Loucy (cell line): ENCODE results near the gene VIL1.

Source experiments
- EZH2phosphoT487 ChIP-seq: fragments of 200-600 bp; IDR thresholded peaks from 2 replicates; pipeline ENCODE4 v1.6.1; 2018; ENCODE audit warnings: antibody characterized with exemption, mild to moderate bottlenecking, moderate library complexity, borderline replicate concordance
- TF ChIP-seq, protein P1 (sequence below): fragments of 200-600 bp; sonication (generic); conservative IDR thresholded peaks from 2 replicates; pipeline ENCODE4 v1.5.1; 2014; ENCODE audit warnings: mild to moderate bottlenecking, antibody characterized with exemption, low read length

DNA sequence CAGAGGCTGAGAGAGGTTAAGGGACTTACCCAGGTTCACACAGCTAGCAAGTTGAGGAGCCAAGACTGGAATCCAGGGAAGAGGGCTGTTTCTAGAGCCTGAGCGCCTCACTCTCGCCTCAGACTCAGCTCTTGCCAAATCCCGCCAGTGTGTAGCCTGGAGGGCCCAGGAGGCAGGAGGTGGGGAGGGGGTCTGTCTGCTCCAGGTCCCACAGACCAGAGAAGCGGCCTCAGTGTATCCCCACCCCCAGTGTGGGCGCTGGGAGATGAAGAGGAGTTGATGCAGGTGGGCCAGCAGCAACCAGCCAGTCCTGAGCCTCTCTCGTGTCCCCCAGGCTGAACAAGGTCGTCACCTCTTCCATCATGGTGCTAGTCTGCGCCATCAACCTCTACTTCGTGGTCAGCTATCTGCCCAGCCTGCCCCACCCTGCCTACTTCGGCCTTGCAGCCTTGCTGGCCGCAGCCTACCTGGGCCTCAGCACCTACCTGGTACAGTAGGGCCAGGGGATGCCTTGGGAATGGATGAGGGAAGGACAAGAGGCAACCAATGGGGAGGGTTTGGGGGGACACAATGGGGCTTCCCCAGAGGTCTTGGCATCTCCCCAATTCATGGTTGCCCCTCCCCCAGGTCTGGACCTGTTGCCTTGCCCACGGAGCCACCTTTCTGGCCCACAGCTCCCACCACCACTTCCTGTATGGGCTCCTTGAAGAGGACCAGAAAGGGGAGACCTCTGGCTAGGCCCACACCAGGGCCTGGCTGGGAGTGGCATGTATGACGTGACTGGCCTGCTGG, 24.4 kb upstream of the VIL1 start:
- TF ChIP-seq, protein P1, sequence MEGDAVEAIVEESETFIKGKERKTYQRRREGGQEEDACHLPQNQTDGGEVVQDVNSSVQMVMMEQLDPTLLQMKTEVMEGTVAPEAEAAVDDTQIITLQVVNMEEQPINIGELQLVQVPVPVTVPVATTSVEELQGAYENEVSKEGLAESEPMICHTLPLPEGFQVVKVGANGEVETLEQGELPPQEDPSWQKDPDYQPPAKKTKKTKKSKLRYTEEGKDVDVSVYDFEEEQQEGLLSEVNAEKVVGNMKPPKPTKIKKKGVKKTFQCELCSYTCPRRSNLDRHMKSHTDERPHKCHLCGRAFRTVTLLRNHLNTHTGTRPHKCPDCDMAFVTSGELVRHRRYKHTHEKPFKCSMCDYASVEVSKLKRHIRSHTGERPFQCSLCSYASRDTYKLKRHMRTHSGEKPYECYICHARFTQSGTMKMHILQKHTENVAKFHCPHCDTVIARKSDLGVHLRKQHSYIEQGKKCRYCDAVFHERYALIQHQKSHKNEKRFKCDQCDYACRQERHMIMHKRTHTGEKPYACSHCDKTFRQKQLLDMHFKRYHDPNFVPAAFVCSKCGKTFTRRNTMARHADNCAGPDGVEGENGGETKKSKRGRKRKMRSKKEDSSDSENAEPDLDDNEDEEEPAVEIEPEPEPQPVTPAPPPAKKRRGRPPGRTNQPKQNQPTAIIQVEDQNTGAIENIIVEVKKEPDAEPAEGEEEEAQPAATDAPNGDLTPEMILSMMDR = no peak
- TF ChIP-seq EZH2phosphoT487 = no peak
